HEK293T (cell line): ENCODE results near the gene HADH.
"Not testable (repeated sequence)": the region's sequence is repeated elsewhere in the genome, so short reads cannot be mapped to it uniquely, and the experiment has no call there.

Experiments
- CTCF ChIA-PET: fragments of 350-600 bp; formaldehyde crosslinking; extraction: SDS; loops from one replicate; lab custom pipeline; 2021; ENCODE audit warnings: antibody characterized with exemption, inconsistent platforms; lab: Yijun Ruan, JAX
- POLR2A ChIA-PET: fragments of 350-600 bp; formaldehyde crosslinking; extraction: SDS; loops from one replicate; lab custom pipeline; 2020; ENCODE audit warnings: antibody characterized with exemption, inconsistent platforms; lab: Yijun Ruan, JAX
- DNase-seq: peaks from one replicate; pipeline ENCODE4 v3.0.0; 2012; ENCODE audit warnings: mixed read lengths; ENCODE audit errors: extremely low spot score
- ARNT ChIP-seq: fragments of 450-650 bp; IDR thresholded peaks from 2 replicates; pipeline ENCODE4 v1.6.1; 2017; ENCODE audit warnings: mild to moderate bottlenecking
- BHLHE40 ChIP-seq: fragments of 450-650 bp; IDR thresholded peaks from 2 replicates; pipeline ENCODE4 v1.6.1; 2016; ENCODE audit warnings: mild to moderate bottlenecking, moderate library complexity, borderline replicate concordance
- CTBP1 ChIP-seq: fragments of 450-650 bp; IDR thresholded peaks from 2 replicates; pipeline ENCODE4 v1.6.1; 2016; ENCODE audit warnings: borderline replicate concordance
- ELF4 ChIP-seq: fragments of 450-650 bp; IDR thresholded peaks from 2 replicates; pipeline ENCODE4 v1.6.1; 2017; ENCODE audit warnings: antibody characterized with exemption
- FOXA1 ChIP-seq: fragments of 450-650 bp; IDR thresholded peaks from 2 replicates; pipeline ENCODE4 v1.6.1; 2016; ENCODE audit warnings: mild to moderate bottlenecking
- FOXK2 ChIP-seq: fragments of 450-650 bp; IDR thresholded peaks from 2 replicates; pipeline ENCODE4 v1.6.1; 2016; ENCODE audit warnings: mild to moderate bottlenecking
- FOXM1 ChIP-seq: fragments of 450-650 bp; IDR thresholded peaks from 2 replicates; pipeline ENCODE4 v1.6.1; 2017; ENCODE audit warnings: mild to moderate bottlenecking, borderline replicate concordance
- HDGF ChIP-seq: fragments of 450-650 bp; IDR thresholded peaks from 2 replicates; pipeline ENCODE4 v1.6.1; 2017; ENCODE audit warnings: antibody characterized with exemption, borderline replicate concordance
- L3MBTL2 ChIP-seq: fragments of 450-650 bp; conservative IDR thresholded peaks from 2 replicates; pipeline ENCODE4 v1.6.1; 2016; ENCODE audit warnings: mild to moderate bottlenecking
- LEF1 ChIP-seq: fragments of 450-650 bp; IDR thresholded peaks from 2 replicates; pipeline ENCODE4 v1.6.1; 2017; ENCODE audit warnings: mild to moderate bottlenecking, borderline replicate concordance
- NFRKB ChIP-seq: fragments of 450-650 bp; IDR thresholded peaks from 2 replicates; pipeline ENCODE4 v1.6.1; 2016; ENCODE audit warnings: mild to moderate bottlenecking, moderate library complexity
- SP1 ChIP-seq: fragments of 450-650 bp; IDR thresholded peaks from 2 replicates; pipeline ENCODE4 v1.6.1; 2017
- SUZ12 ChIP-seq: fragments of 450-650 bp; IDR thresholded peaks from 2 replicates; pipeline ENCODE4 v1.6.1; 2016; ENCODE audit warnings: mild to moderate bottlenecking
- TARDBP ChIP-seq: fragments of 450-650 bp; IDR thresholded peaks from 2 replicates; pipeline ENCODE4 v1.6.1; 2016
- ZNF384 ChIP-seq: fragments of 450-650 bp; IDR thresholded peaks from 2 replicates; pipeline ENCODE4 v1.6.1; 2016
- TF ChIP-seq, protein P1 (sequence below): fragments of 450-650 bp; IDR thresholded peaks from 2 replicates; pipeline ENCODE4 v1.6.1; 2016

HADH gene

DNA sequence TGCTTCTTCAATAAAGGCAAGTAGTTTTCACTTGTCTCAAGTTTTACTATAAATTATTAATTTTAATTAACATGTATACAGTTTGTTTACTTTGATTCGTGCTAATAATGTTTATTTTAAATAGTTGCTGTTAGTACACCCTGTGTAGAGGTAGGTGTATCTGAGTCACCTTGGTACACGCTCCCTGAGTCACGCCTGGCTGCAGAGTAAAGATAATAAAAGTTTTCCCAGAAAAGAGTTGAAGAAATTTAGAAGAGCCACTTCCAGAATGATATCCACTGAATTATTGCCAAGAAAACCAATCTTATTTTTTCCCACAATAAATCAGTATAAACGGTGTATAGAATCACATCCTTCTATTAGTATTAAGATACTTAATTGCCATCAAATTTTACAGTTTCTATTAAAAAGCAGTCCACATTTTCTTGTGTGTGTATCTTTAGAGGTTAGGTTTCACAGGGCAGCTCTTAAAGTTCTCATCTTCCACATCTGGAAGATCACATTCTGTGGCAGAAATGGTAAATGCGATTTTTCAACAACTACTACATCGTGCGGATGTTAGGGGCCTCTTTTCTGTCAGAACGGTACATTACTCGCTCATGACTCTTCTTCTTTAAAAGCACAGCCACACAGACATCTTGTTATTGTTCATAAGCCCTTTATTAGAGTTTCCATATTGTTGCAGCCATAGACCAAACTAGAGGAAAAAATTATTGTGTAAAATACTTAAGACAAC is 55.4 kb downstream of the HADH start:
- POLR2A ChIA-PET = no interaction called here
- CTCF ChIA-PET = interaction anchor here (1.1 kb wide), 1 partner anchor 10 kb away, joined by 3 read pairs; no protein-coding TSS in a partner anchor
- no peak for DNase-seq
- no peak for TF ChIP-seq ARNT

DNA sequence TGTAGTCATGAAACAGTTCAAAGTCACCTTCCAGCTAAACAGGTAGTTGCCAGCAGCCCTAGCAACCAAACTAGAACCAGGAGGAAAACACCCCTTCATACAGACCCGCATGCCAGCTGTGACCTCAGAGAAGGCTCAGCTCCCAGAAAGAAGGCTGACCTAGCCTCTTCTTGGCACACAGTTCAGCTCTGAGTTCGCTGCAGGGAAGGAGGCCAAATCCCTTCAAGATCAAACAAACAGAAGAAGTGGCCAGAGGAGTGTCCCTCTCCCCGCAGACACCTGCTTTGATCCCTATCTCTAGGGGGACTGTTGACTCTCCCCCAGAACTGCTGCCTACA is 56.0 kb downstream of the HADH start:
- ChIA-PET CTCF (interaction anchor here (1.1 kb wide), 1 partner anchor 10 kb away, joined by 3 read pairs; no protein-coding TSS in a partner anchor), POLR2A (no interaction called here)
- no peak for DNase-seq
- TF ChIP-seq L3MBTL2 = no peak
- TF ChIP-seq, protein P1, sequence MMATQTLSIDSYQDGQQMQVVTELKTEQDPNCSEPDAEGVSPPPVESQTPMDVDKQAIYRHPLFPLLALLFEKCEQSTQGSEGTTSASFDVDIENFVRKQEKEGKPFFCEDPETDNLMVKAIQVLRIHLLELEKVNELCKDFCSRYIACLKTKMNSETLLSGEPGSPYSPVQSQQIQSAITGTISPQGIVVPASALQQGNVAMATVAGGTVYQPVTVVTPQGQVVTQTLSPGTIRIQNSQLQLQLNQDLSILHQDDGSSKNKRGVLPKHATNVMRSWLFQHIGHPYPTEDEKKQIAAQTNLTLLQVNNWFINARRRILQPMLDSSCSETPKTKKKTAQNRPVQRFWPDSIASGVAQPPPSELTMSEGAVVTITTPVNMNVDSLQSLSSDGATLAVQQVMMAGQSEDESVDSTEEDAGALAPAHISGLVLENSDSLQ = no peak
- TF ChIP-seq HDGF = no peak
- TF ChIP-seq FOXA1 = no peak
- TF ChIP-seq ZNF384 = no peak
- no peak for TF ChIP-seq FOXK2

DNA sequence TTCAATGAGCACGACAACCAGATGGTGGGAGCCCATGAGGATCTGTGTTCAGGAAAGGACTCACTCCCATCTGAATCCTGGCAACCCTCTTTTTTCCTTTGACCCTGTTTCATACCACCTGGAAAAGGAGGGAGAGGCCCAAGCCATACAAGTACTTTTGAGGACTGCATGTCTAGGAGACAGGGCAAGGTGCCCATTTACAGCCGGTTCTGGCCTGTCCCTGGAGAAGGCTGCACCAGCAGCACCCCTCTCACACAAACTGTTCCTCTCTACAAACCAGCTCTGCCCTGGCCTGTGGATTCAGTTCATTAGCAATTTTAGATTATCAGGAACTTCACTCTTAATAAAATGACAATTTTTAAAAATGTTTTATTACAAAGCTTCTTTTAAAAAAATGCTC is 57.5 kb downstream of the HADH start:
- POLR2A ChIA-PET = no interaction called here
- CTCF ChIA-PET = no interaction called here
- TF ChIP-seq FOXK2 (no peak), ZNF384 (no peak), L3MBTL2 (no peak), NFRKB (no peak)
- DNase-seq = no peak

DNA sequence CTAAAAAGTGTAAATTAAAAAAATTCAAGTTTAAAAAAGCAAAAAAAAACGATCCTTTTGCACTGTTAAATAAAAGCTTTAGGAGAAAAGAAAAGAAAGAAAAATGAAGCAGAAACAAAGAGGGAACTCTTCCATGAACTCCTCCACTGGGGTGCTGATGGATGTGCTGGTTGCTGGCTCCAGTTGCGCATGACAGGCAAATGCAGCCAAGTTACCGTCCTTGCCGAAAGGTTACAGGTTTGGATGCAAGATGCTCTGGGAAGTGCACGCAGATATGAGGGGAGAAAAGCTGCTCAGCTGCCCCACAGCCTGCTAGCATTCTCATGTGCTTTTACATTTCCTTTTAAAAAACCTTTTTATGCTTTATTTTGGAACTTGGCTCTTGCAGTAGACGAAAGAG is 58.5 kb downstream of the HADH start:
- POLR2A ChIA-PET = no interaction called here
- no peak for DNase-seq
- CTCF ChIA-PET = no interaction called here
- TF ChIP-seq ARNT (no peak), SUZ12 (no peak), CTBP1 (no peak), TARDBP (no peak), FOXK2 (no peak)
- TF ChIP-seq, protein P1 = no peak

DNA sequence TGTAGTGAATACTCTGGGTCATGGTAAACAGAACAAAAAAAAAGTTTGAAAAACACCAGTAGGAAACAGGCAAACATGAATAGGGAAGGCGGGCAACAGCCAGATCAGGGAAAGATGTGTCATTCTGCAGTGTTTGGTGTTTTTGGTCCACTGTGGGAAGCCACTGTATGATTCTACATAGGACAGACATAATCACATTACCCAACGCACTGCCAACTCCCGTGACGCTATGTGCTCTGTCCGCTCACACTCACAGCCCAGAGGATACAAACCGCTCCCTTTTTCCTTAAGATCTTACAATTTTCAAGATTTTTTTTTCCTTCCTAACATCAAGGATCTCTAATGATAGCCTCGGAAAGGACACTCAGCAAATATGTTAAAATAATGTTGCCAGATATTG is 59.3 kb downstream of the HADH start:
- CTCF ChIA-PET = no interaction called here
- no peak for DNase-seq
- POLR2A ChIA-PET = no interaction called here
- no peak for TF ChIP-seq LEF1
- no peak for TF ChIP-seq TARDBP
- TF ChIP-seq NFRKB = no peak
- TF ChIP-seq BHLHE40 = no peak
- no peak for TF ChIP-seq ZNF384
- no peak for TF ChIP-seq FOXK2
- TF ChIP-seq FOXM1 = no peak
- no peak for TF ChIP-seq SUZ12
- TF ChIP-seq HDGF = no peak
- TF ChIP-seq SP1 = no peak
- no peak for TF ChIP-seq ARNT

DNA sequence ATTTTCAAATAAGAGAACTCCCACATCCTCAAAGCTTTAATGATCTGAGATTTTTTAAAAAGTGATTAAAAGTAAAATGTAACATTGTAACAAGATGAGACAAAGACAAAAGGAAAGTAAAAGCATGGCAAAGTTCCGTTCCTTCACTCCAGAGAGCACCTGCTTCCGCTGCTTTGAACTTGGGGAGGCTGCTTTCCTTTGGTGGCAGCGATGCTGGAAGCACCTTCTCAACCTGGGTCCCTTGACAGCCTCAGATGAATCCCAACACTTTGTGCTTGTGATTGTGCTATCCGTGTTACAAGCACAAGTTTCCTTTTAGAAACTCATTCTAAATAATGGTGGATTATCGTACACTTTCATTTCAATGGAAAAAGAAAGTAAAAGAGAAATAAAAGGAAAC is 59.7 kb downstream of the HADH start:
- TF ChIP-seq SP1 = no peak
- no peak for TF ChIP-seq SUZ12
- no peak for TF ChIP-seq ELF4
- TF ChIP-seq CTBP1 = no peak
- no peak for TF ChIP-seq ZNF384
- TF ChIP-seq BHLHE40 = no peak
- no peak for TF ChIP-seq FOXA1
- TF ChIP-seq, protein P1 = no peak
- TF ChIP-seq TARDBP = no peak
- no peak for TF ChIP-seq LEF1
- no peak for TF ChIP-seq FOXK2
- ChIA-PET CTCF (no interaction called here), POLR2A (no interaction called here)
- no peak for DNase-seq

DNA sequence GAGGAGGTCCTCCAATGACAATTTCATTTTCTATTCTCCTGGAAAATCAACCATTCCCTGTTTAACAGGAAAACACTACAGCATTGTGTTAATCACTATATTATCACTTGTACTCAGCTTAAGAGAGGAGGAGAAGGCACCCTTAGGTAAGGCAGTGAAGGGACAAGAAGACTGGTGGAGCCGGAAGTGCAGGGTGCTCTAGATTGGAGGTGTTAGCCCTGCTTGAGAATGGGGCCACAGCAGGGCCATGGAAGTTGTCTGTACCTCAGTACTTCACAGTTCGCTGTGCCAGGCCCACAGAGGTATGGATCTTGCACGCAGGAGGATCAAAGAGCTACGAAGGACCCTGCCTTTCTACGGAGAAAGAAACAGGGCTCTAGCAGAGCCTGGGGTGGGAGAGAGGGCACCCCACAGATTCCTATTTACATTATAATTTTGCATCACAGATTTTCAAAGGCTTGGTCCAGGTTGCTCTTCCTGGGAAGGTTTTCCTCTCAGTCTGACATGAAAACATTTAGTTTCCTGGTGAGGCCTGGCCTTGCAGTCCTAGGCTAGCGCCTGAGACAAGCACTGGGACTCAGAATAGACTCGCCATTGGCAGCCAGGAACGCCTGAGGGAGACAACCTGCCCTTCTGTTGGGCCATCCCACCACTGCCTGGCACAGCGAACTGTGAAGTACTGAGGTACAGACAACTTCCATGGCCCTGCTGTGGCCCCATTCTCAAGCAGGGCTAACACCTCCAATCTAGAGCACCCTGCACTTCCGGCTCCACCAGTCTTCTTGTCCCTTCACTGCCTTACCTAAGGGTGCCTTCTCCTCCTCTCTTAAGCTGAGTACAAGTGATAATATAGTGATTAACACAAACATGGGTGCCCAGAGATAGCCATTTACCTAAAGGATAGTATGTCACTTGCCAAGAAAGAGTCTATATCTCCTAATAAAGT is 60.8 kb downstream of the HADH start:
- POLR2A ChIA-PET, CTCF ChIA-PET, DNase-seq: not testable (repeated sequence)
